Measurements from ENCODE around the gene CINP.

Gene CINP

GRCh38 chr14:102362545-102363181, at the start of gene CINP, which contains the start of gene TECPR2:
Gene CINP (minus strand): TSS chr14:102362890. CDS start chr14:102362851, 39 bp downstream.
Gene TECPR2 (plus strand): TSS chr14:102362941. CDS start chr14:102376722, 13,781 bp downstream.
- peak; percentile 92 to 98 for DNase-seq

GRCh38 chr14:102408724-102409123, 46.0 kb upstream of the CINP start:
- no peak for DNase-seq

- DNase-seq: no peak
Observed at GRCh38 chr14:102407258-102407657, 44.6 kb upstream of the CINP start.

- no peak for DNase-seq
Observed at GRCh38 chr14:102403028-102403427, 40.3 kb upstream of the CINP start.

GRCh38 chr14:102396521-102396920, 33.8 kb upstream of the CINP start:
- no peak for DNase-seq

- no peak for DNase-seq
Observed at GRCh38 chr14:102394717-102395375, 32.2 kb upstream of the CINP start.

GRCh38 chr14:102392506-102392905, 29.8 kb upstream of the CINP start:
- DNase-seq: no peak

GRCh38 chr14:102390064-102390855, 27.6 kb upstream of the CINP start:
- DNase-seq: no peak

- no peak for DNase-seq
Observed at GRCh38 chr14:102389246-102389645, 26.6 kb upstream of the CINP start.

GRCh38 chr14:102387086-102387485, 24.4 kb upstream of the CINP start:
- DNase-seq: no peak

- no peak for DNase-seq
Observed at GRCh38 chr14:102378830-102379229, 16.1 kb upstream of the CINP start.

- no peak for DNase-seq
Observed at GRCh38 chr14:102377696-102378095, 15.0 kb upstream of the CINP start.

GRCh38 chr14:102375119-102375518, 12.4 kb upstream of the CINP start:
- DNase-seq: no peak

- no peak for DNase-seq
Observed at GRCh38 chr14:102374264-102374663, 11.6 kb upstream of the CINP start.

GRCh38 chr14:102373110-102373509, 10.4 kb upstream of the CINP start:
- no peak for DNase-seq

- no peak for DNase-seq
Observed at GRCh38 chr14:102371361-102371760, 8.7 kb upstream of the CINP start.

- DNase-seq: no peak
Observed at GRCh38 chr14:102370305-102370809, 7.7 kb upstream of the CINP start.

- peak in 1 of 2 experiments; percentile 7 for DNase-seq
Observed at GRCh38 chr14:102363182-102363943, 673 bp upstream of the CINP start.

- peak; percentile 33 to 57 for DNase-seq
Observed at GRCh38 chr14:102362084-102362483, 606 bp downstream of the CINP start.

GRCh38 chr14:102360388-102360787, 2.3 kb downstream of the CINP start:
- no peak for DNase-seq

GRCh38 chr14:102359341-102359740, 3.3 kb downstream of the CINP start:
- DNase-seq: no peak

GRCh38 chr14:102356280-102356679, 6.4 kb downstream of the CINP start:
- DNase-seq: no peak

GRCh38 chr14:102353126-102353619, 9.5 kb downstream of the CINP start:
- DNase-seq: no peak

All from stimulated activated CD4-positive, alpha-beta T cell treated with anti-CD3 and anti-CD28 coated beads, Interleukin-4, amount 100 ng/mL, for 4 hours (primary cell).